SH-SY5Y (cell line): Measurements from ENCODE around the gene ATP9B.

Source experiments
- GATA2 ChIP-seq: IDR thresholded peaks from 2 replicates; pipeline ENCODE4 v1.6.1; 2011; ENCODE audit warnings: mild to moderate bottlenecking, low read depth, low read length
- GATA3 ChIP-seq: IDR thresholded peaks from 2 replicates; pipeline ENCODE4 v1.6.1; 2011; ENCODE audit warnings: low read depth, mild to moderate bottlenecking, low read length, moderate library complexity

Gene ATP9B

DNA sequence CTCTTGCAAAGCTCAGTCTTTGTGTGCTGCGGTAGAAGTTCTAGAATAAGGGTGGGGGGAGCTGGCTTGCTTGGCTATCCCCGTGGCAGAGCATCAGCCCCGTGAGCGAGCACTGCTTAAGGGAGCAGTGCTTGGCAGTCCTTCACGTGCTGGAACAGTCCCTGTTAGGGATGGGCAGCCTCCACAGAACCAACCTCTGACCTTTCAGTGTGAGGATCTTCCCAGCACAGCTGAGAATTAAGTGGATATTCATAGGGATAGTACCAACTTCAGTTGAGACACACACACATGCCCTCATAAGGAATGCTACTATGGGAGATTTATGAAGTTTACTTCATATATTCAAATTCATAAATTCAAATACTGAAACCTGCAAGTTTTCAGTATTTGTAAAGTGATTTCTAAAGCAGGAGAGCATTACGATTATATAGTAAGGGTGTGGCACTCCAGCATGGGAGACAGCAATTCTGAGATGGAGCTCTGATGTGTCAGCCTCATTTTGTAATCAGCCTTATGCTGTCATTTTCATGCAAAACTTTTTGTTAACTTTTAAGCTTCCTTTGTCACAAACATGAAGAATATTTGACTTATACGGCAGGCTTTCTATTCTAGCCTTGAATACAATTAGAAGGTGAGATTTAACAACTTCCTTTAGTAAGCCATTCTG is 39.5 kb downstream of the ATP9B start:
- no peak for TF ChIP-seq GATA2
- TF ChIP-seq GATA3: no peak

DNA sequence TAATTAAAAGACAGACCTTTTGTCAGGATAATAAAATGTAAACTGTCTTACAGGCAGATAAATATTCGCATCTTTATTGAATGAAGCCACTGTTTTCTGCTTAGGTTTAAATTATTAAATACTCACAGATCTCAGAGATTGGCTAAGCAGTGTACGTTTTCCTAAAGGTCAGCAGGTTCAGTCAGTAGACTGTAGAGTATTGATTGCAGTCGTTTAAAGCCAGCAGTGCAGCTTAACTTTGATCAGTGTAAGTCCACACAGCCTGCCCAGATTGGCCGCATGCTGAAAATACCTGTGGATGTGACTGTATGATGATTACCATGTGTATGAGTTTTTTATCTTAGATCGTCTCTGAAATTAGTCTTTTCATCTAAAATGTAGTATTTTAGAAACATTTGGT is 42.3 kb downstream of the ATP9B start:
- no peak for TF ChIP-seq GATA3
- TF ChIP-seq GATA2: no peak

DNA sequence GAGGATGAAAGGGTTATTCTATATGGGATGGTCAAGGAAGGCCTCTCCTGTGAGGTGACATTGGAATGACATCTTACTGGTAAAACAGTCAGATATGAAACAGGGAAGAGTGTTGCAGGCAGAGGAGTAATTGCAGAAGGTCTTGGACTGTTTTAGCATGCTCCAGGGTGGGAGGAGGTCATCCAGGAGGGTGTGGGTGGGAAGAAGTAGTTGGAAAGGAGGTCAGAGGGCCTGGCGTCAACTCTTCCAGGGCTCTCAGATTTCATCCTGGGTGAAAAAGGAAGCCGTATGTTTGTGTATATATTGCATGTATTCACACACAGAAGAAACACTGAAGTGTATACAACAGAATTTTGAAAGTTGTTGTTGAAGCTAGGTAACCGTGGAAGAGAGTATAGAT is 48.2 kb downstream of the ATP9B start:
- TF ChIP-seq GATA2 (no peak), GATA3 (no peak)

DNA sequence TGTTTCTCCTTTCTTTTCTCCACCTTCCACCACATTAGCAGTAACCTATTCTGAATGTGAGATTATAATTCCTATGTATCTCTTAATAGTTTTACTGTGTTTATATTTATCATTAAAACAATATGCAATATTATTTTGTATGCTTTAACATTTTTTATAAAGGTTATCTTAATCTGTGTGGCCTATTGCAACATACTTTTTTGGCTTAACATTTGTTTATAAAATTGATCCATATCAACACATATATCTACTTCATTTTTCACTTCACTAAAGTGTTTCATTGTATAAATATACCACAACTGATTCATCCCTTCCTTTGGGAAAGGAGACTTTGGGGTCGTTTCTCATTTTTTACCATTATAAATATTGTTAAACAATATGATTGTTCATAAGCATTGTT is 48.6 kb downstream of the ATP9B start:
- no peak for TF ChIP-seq GATA3
- TF ChIP-seq GATA2: no peak

DNA sequence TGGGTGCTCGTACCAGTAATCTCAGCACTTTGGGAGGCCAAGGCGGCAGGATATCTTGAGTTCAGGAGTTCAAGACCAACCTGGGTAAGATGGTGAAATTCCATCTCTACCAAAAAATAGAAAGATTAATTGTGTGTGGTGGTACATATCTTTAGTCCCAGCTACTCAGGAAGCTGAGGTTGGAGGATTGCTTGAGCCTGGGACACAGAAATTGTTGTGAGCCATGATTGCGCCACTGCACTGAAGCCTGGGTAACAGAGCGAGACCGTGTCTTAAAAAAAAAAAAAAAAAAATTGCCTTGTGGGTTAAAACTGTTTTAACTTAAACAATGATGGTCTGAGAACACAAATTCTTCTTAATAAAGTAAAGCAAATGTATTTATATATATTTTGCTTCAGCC is 49.6 kb downstream of the ATP9B start:
- TF ChIP-seq GATA2 (no peak), GATA3 (no peak)

DNA sequence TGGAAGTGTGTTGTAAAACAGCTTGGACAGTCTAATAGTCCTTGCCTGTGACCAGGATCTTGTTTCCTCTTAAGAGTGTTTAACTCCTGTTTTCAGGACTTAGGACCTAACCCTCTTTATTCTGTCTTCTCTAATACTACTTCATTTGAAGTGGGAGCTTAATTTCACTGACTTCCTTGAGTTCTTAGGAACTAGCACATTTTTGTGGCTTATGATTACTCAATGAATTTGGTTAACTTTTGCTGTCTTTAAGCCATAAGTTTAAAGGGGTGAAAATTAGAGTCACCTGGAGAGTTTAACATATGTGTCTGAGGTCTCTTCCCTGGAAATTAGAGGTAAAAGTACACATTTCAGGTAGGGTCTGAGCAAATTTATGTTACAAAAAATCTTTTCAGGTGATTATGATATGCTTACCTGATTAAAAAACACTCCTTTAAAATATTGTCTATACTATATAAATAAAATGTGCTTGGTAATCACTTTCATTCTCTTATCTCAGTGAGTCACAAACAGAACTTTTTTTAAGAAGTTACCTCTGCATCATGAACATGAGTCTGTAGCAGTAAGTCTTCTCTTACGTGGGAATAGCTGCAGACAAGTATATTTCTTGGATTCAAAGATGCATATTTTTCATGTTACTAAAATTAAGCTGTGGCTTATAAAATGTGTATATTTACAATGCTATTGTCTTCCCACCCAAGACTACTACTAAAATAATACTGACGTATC is 52.7 kb downstream of the ATP9B start:
- TF ChIP-seq GATA3: no peak
- TF ChIP-seq GATA2: no peak

DNA sequence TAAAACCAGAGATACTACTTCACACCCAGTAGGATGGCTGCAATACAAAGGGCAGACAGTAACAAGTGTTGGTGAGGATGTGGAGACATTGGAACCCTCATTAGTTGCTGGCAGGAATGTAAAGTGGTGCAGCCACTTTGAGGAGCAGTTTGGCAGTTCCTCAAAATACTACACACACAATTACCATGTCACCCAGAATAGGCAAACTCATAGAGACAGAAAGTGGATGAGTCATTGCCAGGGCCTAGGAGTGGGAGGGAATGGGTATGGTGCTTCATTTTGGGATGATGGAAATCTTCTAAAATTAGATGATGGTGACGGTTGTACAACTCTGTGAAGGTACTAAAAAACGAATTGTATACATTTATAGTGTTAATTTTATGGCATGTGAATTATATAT is 54.8 kb downstream of the ATP9B start:
- TF ChIP-seq GATA2 (no peak), GATA3 (no peak)

- TF ChIP-seq GATA3: no peak
- no peak for TF ChIP-seq GATA2
Measured at GRCh38 chr18:79129120-79129519, 59.9 kb downstream of the ATP9B start.

GRCh38 chr18:79133724-79134123 is 64.5 kb downstream of the ATP9B start:
- TF ChIP-seq GATA3: no peak

GRCh38 chr18:79135924-79136323 is 66.7 kb downstream of the ATP9B start:
- no peak for TF ChIP-seq GATA2
- TF ChIP-seq GATA3: no peak

- no peak for TF ChIP-seq GATA3
- TF ChIP-seq GATA2: no peak
Measured at GRCh38 chr18:79136742-79137141, 67.5 kb downstream of the ATP9B start.

DNA sequence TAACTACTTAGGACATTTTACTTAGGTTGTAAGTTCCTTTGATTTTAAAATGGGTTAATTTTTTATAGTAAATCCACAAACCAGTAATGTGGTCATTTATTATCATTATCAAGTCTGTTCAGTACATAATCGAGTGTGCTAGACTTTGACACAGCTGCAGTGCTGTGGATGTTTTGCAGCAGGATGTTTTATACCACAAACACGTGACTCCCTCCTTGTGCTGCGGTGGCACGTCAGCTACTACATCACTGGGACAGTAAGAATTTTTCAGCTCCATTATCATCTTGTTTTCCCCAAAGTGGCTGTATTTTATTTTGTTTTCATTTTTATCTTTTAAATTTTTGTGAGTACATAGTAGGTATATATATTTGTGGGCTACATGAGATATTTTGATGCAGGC is 70.0 kb downstream of the ATP9B start:
- TF ChIP-seq GATA2: no peak
- no peak for TF ChIP-seq GATA3

DNA sequence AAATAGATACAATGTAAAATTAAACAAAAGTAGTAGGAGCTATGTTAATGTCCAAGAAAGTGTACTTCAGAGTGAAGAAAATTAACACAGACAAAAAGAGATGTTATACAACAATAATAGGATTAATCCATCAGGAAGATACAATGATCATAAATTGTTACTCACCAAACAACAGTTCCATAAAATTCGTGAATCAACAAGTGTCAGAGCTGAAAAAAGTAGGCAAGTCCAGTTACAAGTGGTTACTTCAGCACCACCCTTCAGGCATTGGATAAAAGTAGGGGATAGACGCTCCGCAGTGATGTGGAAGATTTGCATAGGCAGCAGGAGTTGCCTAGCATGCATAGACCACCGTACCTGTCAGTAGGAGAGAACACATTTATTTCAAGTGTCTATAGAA is 77.8 kb downstream of the ATP9B start:
- TF ChIP-seq GATA3: no peak

GRCh38 chr18:79151191-79151590 is 82.0 kb downstream of the ATP9B start:
- no peak for TF ChIP-seq GATA3
- TF ChIP-seq GATA2: no peak

DNA sequence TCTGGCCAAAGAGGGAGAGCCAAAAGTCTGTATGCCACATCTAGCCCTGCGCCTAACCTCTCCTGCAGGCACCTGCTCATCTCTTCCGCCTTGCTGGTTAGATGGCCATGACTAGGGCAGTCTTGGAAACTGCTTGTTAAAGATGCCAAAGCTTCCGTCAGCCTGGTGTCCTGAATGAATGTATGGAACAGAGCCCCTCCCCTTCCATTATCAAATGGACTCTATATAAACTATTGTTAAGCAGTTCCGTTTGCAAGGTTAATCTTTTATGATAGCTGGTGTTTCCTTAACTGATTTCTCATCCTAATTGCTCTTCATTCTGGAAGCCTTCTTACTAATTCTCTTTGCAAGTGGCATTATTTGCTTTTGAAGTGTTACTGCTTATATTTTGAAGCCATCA is 87.1 kb downstream of the ATP9B start:
- no peak for TF ChIP-seq GATA2
- TF ChIP-seq GATA3: no peak
